ENCODE results near the gene AKNAD1. TPM values are rescaled to one million over a fixed set of nuclear protein-coding genes. Genes with fewer than 3 reads are reported as not detected.

The AKNAD1 gene
- total and polyA plus RNA-seq, 8 donors: 0.28 to 2.0 (median 0.37) TPM; not detected in 5

DNA sequence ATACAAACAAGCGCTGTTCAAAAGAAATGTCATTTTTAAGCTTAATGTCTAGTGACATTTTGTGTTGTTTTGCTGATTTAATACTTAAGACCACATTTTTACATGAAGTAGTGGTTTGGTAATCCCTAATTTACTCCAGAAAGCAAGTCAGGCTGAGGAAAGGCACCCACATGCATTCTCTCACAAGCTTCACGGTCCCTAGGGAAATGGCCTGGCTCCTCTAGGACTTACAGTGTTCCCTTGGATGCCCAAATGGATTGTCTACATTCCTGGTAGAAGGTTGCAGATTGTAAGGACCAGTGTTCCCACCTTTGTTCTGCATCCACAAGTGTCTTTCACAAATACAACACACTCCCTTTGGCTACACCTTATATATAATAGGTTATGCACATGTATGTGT lies 29.4 kb upstream of the AKNAD1 start:
- H3K4me3 ChIP-seq: no peak overlapping the region
- intact Hi-C loops (cut with DNase I; ENCODE audit: low total_unique reads): no loop called here
- no peak for TF ChIP-seq POLR2AphosphoS5 (IDR thresholded peaks at IDR 0.05)
- TF ChIP-seq EP300 (IDR thresholded peaks at IDR 0.05): no peak
- TF ChIP-seq POLR2A (IDR thresholded peaks at IDR 0.05): no peak
- TF ChIP-seq, protein P1, sequence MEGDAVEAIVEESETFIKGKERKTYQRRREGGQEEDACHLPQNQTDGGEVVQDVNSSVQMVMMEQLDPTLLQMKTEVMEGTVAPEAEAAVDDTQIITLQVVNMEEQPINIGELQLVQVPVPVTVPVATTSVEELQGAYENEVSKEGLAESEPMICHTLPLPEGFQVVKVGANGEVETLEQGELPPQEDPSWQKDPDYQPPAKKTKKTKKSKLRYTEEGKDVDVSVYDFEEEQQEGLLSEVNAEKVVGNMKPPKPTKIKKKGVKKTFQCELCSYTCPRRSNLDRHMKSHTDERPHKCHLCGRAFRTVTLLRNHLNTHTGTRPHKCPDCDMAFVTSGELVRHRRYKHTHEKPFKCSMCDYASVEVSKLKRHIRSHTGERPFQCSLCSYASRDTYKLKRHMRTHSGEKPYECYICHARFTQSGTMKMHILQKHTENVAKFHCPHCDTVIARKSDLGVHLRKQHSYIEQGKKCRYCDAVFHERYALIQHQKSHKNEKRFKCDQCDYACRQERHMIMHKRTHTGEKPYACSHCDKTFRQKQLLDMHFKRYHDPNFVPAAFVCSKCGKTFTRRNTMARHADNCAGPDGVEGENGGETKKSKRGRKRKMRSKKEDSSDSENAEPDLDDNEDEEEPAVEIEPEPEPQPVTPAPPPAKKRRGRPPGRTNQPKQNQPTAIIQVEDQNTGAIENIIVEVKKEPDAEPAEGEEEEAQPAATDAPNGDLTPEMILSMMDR (IDR thresholded peaks at IDR 0.05): no peak
- H3K36me3 ChIP-seq: no peaks in the 10 kb centered on the region
- 94 to 100% (median 99%) methylated on average over 2 of the region's 2 CpGs for WGBS, 5 donors
- no peak overlapping the region for H3K27ac ChIP-seq
- H3K27me3 ChIP-seq: no peaks in the 10 kb centered on the region
- H3K9me3 ChIP-seq: no peaks in the 10 kb centered on the region
- H3K4me1 ChIP-seq: peaks cover 0 to 17% (median 7%) of the 10 kb centered on the region in 4 donors
- no peak for DNase-seq

- TF ChIP-seq POLR2A (IDR thresholded peaks at IDR 0.05) (no peak), EP300 (IDR thresholded peaks at IDR 0.05) (no peak), POLR2AphosphoS5 (IDR thresholded peaks at IDR 0.05) (no peak)
- H3K4me1 ChIP-seq: peaks cover 0 to 13% (median 6%) of the 10 kb centered on the region in 4 donors
- no peaks in the 10 kb centered on the region for H3K9me3 ChIP-seq
- H3K36me3 ChIP-seq: no peaks in the 10 kb centered on the region
- no peaks in the 10 kb centered on the region for H3K27me3 ChIP-seq
- no peak for DNase-seq
- no peak overlapping the region for H3K4me3 ChIP-seq
- intact Hi-C loops (cut with DNase I; ENCODE audit: low total_unique reads): no loop called here
- no peak overlapping the region for H3K27ac ChIP-seq
Observed at GRCh38 chr1:108884968-108885367, 28.1 kb upstream of the AKNAD1 start.

DNA sequence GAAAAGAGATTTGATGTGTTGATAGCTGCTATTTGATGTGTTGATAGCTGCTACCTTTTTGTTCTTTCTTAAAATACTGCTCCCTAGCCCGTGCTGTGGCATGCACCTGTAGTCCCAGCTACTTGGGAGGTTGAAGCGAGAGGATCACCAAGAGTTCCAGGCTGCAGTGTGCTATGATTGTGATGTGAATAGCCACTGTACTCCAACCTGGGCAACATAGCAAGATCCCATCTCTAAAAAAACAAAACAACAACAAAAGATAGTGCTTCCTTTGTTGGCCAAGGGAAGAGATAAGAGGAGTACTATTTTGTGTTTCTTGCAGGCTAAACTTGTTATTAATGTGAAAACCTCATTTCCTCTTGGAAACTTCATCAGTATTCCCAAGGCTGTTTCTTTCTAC lies 25.9 kb upstream of the AKNAD1 start:
- 97 to 100% (median 100%) methylated on average over 2 of the region's 2 CpGs for WGBS, 5 donors
- intact Hi-C loops (cut with DNase I; ENCODE audit: low total_unique reads): no loop called here
- H3K27me3 ChIP-seq: no peaks in the 10 kb centered on the region

GRCh38 chr1:108881369-108881768 lies 24.5 kb upstream of the AKNAD1 start:
- DNase-seq: no peak
- no peak for TF ChIP-seq POLR2A (IDR thresholded peaks at IDR 0.05)
- TF ChIP-seq, protein P1 (IDR thresholded peaks at IDR 0.05): no peak
- no peak for TF ChIP-seq POLR2AphosphoS5 (IDR thresholded peaks at IDR 0.05)
- TF ChIP-seq EP300 (IDR thresholded peaks at IDR 0.05): no peak
- Histone ChIP-seq H3K4me1 (peaks cover 0 to 14% (median 13%) of the 10 kb centered on the region in 4 donors), H3K9me3 (no peaks in the 10 kb centered on the region), H3K36me3 (no peaks in the 10 kb centered on the region), H3K27ac (no peak overlapping the region), H3K4me3 (no peak overlapping the region), H3K27me3 (no peaks in the 10 kb centered on the region)
- intact Hi-C loops (cut with DNase I; ENCODE audit: low total_unique reads): no loop called here
- WGBS, 5 donors: 80 to 100% (median 93%) methylated on average over 1 of the region's 1 CpG

More for the DNA sequence above, 25.9 kb upstream of the AKNAD1 start:
- Histone ChIP-seq H3K4me1 (peaks cover 0 to 12% (median 7%) of the 10 kb centered on the region in 4 donors), H3K9me3 (no peaks in the 10 kb centered on the region), H3K36me3 (no peaks in the 10 kb centered on the region), H3K4me3 (no peak overlapping the region), H3K27ac (no peak overlapping the region)
- DNase-seq: no peak
- TF ChIP-seq EP300 (IDR thresholded peaks at IDR 0.05) (no peak), POLR2A (IDR thresholded peaks at IDR 0.05) (no peak), POLR2AphosphoS5 (IDR thresholded peaks at IDR 0.05) (no peak)
- TF ChIP-seq, protein P1 (IDR thresholded peaks at IDR 0.05): no peak

GRCh38 chr1:108880850-108881249 lies 24.0 kb upstream of the AKNAD1 start:
- H3K4me1 ChIP-seq: peaks cover 0 to 18% (median 17%) of the 10 kb centered on the region in 4 donors
- H3K27me3 ChIP-seq: no peaks in the 10 kb centered on the region
- no peak for TF ChIP-seq EP300 (IDR thresholded peaks at IDR 0.05)
- TF ChIP-seq POLR2AphosphoS5 (IDR thresholded peaks at IDR 0.05): no peak
- no peak for TF ChIP-seq POLR2A (IDR thresholded peaks at IDR 0.05)
- TF ChIP-seq, protein P1 (IDR thresholded peaks at IDR 0.05): no peak
- intact Hi-C loops (cut with DNase I; ENCODE audit: low total_unique reads): no loop called here
- no peak overlapping the region for H3K4me3 ChIP-seq
- DNase-seq: no peak
- no peaks in the 10 kb centered on the region for H3K9me3 ChIP-seq
- no peak overlapping the region for H3K27ac ChIP-seq
- H3K36me3 ChIP-seq: no peaks in the 10 kb centered on the region
- 73 to 86% (median 77%) methylated on average over 3 of the region's 3 CpGs for WGBS, 5 donors

Data from stomach (tissue), 9 donors.